SU-DHL-6 (cell line): ENCODE measurements around the gene PLCB1.

Experiments used
- EZH2phosphoT487 ChIP-seq: fragments of 200-600 bp; sonication (generic), shearing (Covaris generic); conservative IDR thresholded peaks from 2 replicates; pipeline ENCODE4 v1.6.1; 2018; ENCODE audit warnings: mild to moderate bottlenecking, antibody characterized with exemption, low read length, moderate library complexity, mixed read lengths
- TF ChIP-seq, protein P1 (sequence below): fragments of 200-600 bp; sonication (generic); IDR thresholded peaks from one replicate; pipeline ENCODE4 v1.5.1; 2017; ENCODE audit warnings: antibody characterized with exemption, mild to moderate bottlenecking, low read length, moderate library complexity; ENCODE audit not compliant: insufficient read depth, poor library complexity, severe bottlenecking

DNA sequence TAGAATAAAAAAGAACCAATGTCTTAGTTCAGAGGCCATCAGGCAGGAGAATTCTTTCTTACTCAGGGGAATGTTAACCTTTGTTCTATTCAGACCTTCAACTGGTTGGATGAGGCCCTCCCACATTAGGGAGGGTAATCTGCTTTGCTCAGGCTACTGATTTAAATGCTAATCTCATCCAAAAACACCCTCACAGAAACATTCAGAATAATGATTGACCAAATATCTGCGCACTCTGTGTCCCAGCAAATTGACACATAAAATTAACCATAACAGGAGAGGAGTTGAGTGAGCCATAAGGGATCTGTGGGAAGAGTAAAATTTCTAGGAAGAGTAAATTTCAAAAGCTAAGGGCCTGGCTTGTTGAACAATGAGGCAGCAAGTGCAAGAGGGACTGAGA lies 702.8 kb downstream of the PLCB1 start:
- TF ChIP-seq EZH2phosphoT487, result no peak
- TF ChIP-seq, protein P1, sequence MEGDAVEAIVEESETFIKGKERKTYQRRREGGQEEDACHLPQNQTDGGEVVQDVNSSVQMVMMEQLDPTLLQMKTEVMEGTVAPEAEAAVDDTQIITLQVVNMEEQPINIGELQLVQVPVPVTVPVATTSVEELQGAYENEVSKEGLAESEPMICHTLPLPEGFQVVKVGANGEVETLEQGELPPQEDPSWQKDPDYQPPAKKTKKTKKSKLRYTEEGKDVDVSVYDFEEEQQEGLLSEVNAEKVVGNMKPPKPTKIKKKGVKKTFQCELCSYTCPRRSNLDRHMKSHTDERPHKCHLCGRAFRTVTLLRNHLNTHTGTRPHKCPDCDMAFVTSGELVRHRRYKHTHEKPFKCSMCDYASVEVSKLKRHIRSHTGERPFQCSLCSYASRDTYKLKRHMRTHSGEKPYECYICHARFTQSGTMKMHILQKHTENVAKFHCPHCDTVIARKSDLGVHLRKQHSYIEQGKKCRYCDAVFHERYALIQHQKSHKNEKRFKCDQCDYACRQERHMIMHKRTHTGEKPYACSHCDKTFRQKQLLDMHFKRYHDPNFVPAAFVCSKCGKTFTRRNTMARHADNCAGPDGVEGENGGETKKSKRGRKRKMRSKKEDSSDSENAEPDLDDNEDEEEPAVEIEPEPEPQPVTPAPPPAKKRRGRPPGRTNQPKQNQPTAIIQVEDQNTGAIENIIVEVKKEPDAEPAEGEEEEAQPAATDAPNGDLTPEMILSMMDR, result no peak
